ENCODE data around the gene SKI.
"Not testable (repeated sequence)": the region's sequence is repeated elsewhere in the genome, so short reads cannot be mapped to it uniquely, and the experiment has no call there.

SKI gene

DNA sequence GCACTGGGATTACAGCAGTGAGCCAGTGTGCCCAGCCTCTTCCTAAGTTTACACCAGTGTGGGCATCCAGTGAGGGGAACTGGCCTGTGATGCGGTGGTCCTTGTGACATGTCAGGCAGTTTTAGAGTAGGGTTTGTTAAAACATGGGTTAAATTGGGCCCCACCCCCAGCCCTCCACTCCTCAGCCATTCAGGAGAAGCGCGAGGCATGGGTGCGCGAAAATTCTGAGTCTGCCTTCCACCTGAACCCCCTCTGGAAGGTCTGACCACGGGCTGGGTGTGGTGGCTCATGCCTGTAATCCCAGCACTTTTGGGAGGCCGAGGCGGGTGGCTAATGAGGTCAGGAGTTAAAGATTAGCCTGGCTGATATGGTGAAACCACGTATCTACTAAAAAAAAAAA is 51.7 kb downstream of the SKI start:
- DNase-seq, result no peak

DNA sequence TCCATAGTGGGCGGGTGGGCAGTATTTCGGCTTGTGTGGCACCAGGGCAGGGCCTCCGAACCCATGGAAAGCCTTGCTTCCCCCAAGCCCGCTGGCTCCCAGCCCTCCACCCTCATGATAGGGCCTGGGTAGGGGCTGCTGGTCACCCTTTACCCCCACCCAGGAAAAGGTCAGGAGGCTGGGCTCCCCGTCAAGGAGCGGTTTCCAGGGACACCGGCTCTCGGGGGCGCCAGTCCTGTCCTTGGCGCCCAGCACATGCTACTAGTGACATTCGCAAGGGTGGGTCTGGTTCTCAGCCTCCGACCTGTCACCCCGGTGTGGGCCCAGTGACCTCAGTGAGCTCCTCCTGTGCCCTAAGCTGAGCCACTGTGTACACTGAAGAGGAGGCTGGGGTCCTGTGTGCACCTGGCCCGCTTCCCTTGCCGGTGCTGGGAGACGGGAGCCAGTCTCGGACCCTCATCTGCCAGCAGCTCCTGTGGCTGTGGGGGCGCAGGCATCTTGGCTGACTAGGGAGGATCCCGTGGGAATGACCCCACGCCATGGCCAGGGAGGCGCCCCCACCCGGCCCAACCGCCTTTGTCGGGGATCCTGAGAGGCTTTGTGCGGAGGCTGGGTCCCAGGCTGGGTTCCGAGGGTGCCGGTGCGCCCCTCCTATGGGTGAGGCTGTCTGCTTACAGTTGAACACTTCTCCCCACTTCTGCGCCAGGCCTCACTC is 54.6 kb downstream of the SKI start:
- no peak for DNase-seq

GRCh38 chr1:2283371-2283990 is 55.4 kb downstream of the SKI start:
- no peak for DNase-seq

- DNase-seq, result no peak
These were observed 56.1 kb downstream of the SKI start for GRCh38 chr1:2283991-2284895.

GRCh38 chr1:2284932-2285331 is 56.8 kb downstream of the SKI start:
- DNase-seq, result no peak

- no peak for DNase-seq
These were observed 58.8 kb downstream of the SKI start for GRCh38 chr1:2286923-2287322.

- DNase-seq, result no peak
These were observed 59.5 kb downstream of the SKI start for GRCh38 chr1:2287649-2288048.

DNA sequence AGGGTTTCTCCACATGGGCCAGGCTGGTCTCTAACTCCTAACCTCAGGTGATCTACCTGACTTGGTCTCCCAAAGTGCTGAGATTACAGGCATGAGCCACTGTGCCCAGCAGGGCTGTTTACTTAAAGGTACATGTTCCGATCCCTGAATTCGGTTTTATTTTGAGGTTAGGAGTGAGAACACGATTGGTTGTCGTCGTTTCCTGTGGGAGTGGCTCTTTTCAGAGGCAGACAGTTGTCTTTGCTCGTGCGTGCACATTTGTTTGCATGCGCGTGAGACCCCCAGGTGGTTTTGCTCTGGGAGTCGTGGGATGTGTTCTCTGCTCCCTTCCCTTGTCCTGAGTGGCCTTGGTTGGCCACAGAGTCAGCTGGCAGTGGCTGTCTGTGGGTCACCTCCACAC is 60.2 kb downstream of the SKI start:
- DNase-seq, result no peak

DNA sequence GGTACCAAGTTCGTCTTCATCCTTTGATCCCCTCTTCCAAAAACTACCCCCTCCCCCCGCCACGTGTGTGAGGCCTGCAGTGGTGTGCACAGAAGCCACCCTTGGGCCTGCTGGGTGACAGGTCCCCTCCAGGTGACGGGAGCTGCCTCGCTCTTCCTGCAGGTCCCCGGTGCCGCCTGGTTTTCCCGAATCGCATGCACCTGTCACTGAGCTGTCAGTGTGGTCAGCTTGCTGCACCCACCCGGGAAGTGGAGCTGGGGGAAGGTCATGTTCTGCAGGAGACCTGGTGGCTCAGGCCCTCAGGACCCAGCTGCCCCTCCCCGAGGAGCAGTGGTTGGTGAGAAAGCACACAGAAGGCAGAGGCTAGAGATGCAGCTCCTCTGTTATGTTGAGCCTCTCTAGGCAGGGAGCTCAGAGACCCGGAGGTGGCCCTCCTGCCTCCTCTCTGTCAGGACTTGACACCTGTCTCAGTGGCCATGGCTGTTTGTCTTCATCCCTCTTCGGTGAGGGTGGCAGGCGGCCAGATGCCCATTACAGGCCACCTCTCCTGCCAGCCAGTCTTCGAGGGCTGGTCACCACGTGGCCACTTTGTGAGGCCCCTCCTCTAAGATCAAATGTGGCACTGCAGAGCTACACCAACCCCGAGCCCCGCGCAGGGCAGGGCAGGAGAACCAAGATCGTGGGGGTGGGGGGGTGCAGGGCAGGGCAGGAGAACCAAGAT is 60.9 kb downstream of the SKI start:
- DNase-seq, result no peak

DNA sequence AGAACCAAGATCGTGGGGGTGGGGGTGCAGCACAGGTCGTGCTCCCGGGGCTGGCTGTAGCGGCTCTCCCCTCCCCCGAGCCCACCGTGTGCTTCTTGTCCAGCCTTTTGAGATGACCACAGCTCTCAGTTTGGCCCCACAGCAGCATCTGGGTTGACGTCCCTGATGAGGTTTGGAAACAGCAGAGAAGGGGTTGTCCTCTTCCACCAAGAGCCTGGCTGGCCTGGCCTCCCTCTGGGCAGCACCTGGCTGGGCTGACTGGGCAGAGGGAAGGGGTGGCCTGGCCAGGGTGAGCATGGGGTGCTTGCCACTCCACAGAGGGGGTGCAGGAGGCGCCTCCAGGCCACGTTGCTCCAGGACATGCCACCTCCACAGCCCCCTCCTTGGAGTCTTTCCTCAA is 61.5 kb downstream of the SKI start:
- no peak for DNase-seq

GRCh38 chr1:2290171-2290578 is 62.1 kb downstream of the SKI start:
- no peak for DNase-seq

GRCh38 chr1:2290595-2291510 is 62.7 kb downstream of the SKI start:
- peak; percentile 94 for DNase-seq

DNA sequence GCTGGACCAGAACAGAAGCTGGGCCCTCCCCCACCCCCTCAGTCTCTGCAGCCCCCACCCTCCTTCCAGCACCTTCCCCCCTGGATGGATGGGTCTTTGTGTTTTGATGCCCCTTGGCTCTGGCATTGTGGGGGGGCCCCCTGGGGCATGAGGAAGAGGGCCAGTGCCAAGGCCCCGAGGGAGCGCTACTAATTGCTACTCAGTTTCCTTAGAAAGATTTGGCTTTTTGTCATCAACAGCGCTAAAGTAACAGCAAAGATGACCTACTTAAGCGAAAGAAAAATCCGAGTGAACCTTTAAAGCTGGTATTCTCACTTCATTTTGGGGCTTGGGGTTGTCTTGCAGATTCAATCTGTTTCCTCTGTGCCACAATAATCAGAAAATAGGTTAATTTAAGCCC is 63.5 kb downstream of the SKI start:
- no peak for DNase-seq

DNA sequence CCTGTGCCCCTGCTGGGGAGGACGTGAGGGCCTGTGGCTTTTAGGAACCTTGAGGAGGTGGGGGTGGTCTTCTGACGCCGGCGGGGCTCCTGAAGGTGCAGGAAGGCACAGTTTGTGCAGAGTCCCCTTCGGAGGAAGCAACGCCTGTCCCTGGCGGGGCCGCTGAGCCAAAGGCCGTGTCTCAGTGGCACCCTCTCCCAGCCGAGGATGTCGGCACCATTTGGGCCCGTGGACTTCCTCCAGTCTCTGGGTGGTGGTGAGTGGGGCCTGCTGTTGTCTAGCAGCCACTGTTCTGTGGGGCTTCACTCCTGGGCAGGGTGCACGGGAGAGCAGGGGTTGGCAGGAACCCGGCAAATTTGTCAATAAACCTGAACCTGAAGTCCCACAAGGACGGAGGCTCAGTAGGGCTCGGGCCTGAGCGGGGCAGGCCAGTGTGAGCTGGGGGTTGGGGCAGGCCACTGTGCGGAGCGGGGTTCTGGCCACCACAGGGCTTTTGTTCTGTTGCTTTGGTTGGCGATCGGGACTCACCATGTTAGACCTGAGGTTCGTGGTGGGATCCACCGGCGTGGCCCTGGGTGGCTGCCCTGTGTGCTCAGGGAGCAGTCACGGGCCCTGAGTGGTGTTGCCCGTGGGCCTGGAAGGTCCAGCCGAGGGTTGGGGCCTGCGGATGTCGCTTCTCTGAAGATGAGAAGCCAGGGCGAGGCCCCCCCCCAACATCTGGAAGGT is 64.8 kb downstream of the SKI start:
- no peak for DNase-seq

GRCh38 chr1:2294033-2294724 is 66.1 kb downstream of the SKI start:
- DNase-seq, result no peak

GRCh38 chr1:2294725-2295078 is 66.6 kb downstream of the SKI start:
- DNase-seq, result no peak

DNA sequence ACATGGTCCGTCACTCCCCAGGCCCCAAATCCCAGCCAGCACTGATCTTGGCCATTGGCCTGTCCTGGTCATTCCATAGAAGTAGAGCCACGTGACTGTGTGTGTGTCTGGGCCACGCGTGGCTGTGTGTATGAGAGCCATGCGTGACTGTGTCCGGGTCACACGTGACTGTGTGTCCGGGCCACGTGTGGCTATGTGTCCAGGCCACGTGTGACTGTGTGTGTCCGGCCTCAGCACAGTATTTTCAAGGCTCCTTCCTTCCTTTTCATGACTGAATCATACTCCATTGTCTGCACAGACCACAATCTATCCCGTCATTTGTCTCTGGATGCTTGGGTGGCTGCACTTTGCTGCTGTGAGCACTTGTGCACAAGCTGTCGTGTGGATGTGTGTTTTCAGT is 67.4 kb downstream of the SKI start:
- no peak for DNase-seq

- DNase-seq, result not testable (repeated sequence)
These were observed 68.1 kb downstream of the SKI start for GRCh38 chr1:2296211-2296610.

- no peak for DNase-seq
These were observed 68.5 kb downstream of the SKI start for GRCh38 chr1:2296614-2297013.

GRCh38 chr1:2297246-2298011 is 69.3 kb downstream of the SKI start:
- DNase-seq, result no peak

All from KG1 (cell line).